ENCODE measurements around the gene RTN4R.

DNA sequence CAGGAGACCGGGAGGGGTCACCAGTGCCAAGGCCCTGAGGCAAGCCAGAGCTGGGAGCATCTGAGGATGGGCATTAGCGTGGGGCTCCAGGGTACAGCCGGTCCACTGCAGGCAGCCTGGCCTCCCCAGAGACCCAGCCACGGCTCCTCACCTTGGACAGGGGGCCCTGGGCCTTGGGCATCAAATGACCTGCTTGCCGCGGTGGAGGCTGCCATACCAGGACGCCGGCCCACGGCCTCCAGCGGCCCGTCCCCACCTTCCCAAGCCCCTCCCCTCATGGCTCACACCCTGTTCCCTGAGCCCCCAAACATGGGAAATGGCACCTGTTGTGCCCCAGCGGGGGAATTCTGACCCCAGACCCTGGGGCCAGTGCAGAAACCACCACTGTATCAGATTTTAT, 12.7 kb upstream of the RTN4R start:
- no peak for TF ChIP-seq POLR2AphosphoS5 (IDR thresholded peaks at IDR 0.05; ENCODE audit: low read depth, low read length)
- TF ChIP-seq, protein P1, sequence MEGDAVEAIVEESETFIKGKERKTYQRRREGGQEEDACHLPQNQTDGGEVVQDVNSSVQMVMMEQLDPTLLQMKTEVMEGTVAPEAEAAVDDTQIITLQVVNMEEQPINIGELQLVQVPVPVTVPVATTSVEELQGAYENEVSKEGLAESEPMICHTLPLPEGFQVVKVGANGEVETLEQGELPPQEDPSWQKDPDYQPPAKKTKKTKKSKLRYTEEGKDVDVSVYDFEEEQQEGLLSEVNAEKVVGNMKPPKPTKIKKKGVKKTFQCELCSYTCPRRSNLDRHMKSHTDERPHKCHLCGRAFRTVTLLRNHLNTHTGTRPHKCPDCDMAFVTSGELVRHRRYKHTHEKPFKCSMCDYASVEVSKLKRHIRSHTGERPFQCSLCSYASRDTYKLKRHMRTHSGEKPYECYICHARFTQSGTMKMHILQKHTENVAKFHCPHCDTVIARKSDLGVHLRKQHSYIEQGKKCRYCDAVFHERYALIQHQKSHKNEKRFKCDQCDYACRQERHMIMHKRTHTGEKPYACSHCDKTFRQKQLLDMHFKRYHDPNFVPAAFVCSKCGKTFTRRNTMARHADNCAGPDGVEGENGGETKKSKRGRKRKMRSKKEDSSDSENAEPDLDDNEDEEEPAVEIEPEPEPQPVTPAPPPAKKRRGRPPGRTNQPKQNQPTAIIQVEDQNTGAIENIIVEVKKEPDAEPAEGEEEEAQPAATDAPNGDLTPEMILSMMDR (IDR thresholded peaks at IDR 0.05): no peak
- TF ChIP-seq, protein P2, sequence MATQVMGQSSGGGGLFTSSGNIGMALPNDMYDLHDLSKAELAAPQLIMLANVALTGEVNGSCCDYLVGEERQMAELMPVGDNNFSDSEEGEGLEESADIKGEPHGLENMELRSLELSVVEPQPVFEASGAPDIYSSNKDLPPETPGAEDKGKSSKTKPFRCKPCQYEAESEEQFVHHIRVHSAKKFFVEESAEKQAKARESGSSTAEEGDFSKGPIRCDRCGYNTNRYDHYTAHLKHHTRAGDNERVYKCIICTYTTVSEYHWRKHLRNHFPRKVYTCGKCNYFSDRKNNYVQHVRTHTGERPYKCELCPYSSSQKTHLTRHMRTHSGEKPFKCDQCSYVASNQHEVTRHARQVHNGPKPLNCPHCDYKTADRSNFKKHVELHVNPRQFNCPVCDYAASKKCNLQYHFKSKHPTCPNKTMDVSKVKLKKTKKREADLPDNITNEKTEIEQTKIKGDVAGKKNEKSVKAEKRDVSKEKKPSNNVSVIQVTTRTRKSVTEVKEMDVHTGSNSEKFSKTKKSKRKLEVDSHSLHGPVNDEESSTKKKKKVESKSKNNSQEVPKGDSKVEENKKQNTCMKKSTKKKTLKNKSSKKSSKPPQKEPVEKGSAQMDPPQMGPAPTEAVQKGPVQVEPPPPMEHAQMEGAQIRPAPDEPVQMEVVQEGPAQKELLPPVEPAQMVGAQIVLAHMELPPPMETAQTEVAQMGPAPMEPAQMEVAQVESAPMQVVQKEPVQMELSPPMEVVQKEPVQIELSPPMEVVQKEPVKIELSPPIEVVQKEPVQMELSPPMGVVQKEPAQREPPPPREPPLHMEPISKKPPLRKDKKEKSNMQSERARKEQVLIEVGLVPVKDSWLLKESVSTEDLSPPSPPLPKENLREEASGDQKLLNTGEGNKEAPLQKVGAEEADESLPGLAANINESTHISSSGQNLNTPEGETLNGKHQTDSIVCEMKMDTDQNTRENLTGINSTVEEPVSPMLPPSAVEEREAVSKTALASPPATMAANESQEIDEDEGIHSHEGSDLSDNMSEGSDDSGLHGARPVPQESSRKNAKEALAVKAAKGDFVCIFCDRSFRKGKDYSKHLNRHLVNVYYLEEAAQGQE (IDR thresholded peaks at IDR 0.05; ENCODE audit: insufficient read depth in 1 of 2, low read depth in 2 of 2, low read length in 1 of 2): no peak

All from Panc1 (cell line).